Activated gamma-delta T cell treated with Interleukin-2 at 50 U/mL for 16 hours (primary cell): ENCODE results near the gene ACACB.

Experiments
- DNase-seq: peaks from one replicate; pipeline ENCODE4 v3.0.0-alpha.2; 2020

ACACB gene

GRCh38 chr12:109110988-109111495 is 5.3 kb upstream of the ACACB start:
- DNase-seq: peak; percentile 42

- no peak for DNase-seq
Measured at GRCh38 chr12:109112720-109113465, 3.5 kb upstream of the ACACB start.

- no peak for DNase-seq
Measured at GRCh38 chr12:109113661-109114321, 2.6 kb upstream of the ACACB start.

GRCh38 chr12:109114644-109115043 is 1.7 kb upstream of the ACACB start:
- no peak for DNase-seq

GRCh38 chr12:109115404-109115757 is 1.0 kb upstream of the ACACB start:
- no peak for DNase-seq

- DNase-seq: no peak
Measured at GRCh38 chr12:109116611-109116949, 193 bp downstream of the ACACB start.

GRCh38 chr12:109120095-109120494 is 3.7 kb downstream of the ACACB start:
- DNase-seq: no peak

- DNase-seq: no peak
Measured at GRCh38 chr12:109120557-109120956, 4.2 kb downstream of the ACACB start.

GRCh38 chr12:109121346-109121880 is 5.0 kb downstream of the ACACB start:
- DNase-seq: no peak

- no peak for DNase-seq
Measured at GRCh38 chr12:109124878-109125648, 8.7 kb downstream of the ACACB start.

GRCh38 chr12:109125791-109126190 is 9.4 kb downstream of the ACACB start:
- no peak for DNase-seq

- DNase-seq: no peak
Measured at GRCh38 chr12:109126784-109127183, 10.4 kb downstream of the ACACB start.

GRCh38 chr12:109127533-109128242 is 11.3 kb downstream of the ACACB start:
- no peak for DNase-seq

GRCh38 chr12:109130297-109131153 is 14.1 kb downstream of the ACACB start:
- DNase-seq: no peak

- no peak for DNase-seq
Measured at GRCh38 chr12:109131154-109132050, 15.0 kb downstream of the ACACB start.

GRCh38 chr12:109134186-109134917 is 18.0 kb downstream of the ACACB start:
- no peak for DNase-seq

- DNase-seq: no peak
Measured at GRCh38 chr12:109137055-109137454, 20.7 kb downstream of the ACACB start.

- no peak for DNase-seq
Measured at GRCh38 chr12:109139360-109139759, 23.0 kb downstream of the ACACB start.

GRCh38 chr12:109139791-109140190 is 23.4 kb downstream of the ACACB start:
- DNase-seq: no peak

GRCh38 chr12:109140560-109140959 is 24.2 kb downstream of the ACACB start:
- no peak for DNase-seq
